NT2/D1 (cell line): ENCODE measurements around the gene PLXNA4.

Experiments
- YY1 ChIP-seq: IDR thresholded peaks from 2 replicates; pipeline ENCODE4 v1.6.1; 2011; ENCODE audit not compliant: insufficient read length, insufficient read depth
- ZNF274 ChIP-seq: IDR thresholded peaks from 2 replicates; pipeline ENCODE4 v1.6.1; 2011; ENCODE audit warnings: mild to moderate bottlenecking, low read depth, low read length

DNA sequence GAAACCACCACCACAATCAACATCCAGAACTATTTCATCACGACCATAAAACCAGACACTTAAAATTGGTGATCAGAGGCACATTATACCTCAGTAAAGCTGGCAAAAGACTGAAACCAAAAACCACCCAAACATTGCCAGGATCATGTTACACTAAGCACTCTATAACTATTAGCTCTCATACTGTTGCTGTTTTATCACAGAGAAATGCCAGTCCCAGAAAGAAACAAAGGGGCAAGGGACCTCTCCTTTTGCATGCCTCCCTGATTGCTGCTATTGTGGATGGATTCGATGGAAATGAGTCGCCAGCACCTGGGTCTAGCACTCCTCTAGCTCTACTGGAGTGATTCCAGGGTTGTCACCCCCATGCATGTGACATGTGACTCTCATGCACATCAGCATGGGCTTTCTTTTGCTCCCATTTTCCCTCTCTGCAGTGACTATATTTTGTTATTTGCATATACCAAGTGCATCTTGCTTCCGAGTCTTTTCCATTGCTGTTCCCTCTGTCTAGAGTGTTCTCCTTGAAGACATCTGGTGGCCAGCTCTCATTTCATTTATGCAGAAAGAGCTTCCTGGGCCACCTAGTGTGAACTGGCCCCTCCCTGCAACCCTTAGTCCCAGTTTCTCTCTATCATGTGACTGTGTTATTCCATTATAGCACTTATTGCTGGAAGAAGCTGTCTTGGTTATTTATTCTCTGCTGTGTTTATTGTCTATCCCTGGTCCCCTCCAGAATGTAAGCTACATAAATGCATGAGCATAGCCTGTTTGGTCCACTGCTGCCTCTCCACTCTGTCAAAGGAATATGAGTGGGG is 300.6 kb downstream of the PLXNA4 start:
- TF ChIP-seq YY1, result no peak
- no peak for TF ChIP-seq ZNF274
